Measurements from ENCODE around the gene GAS2L3. TPM values are rescaled to one million over a fixed set of nuclear protein-coding genes. Genes with fewer than 3 reads are reported as not detected.

The GAS2L3 gene
- total RNA-seq, 1 experiment from 2014 or later = 11.7 TPM

DNA sequence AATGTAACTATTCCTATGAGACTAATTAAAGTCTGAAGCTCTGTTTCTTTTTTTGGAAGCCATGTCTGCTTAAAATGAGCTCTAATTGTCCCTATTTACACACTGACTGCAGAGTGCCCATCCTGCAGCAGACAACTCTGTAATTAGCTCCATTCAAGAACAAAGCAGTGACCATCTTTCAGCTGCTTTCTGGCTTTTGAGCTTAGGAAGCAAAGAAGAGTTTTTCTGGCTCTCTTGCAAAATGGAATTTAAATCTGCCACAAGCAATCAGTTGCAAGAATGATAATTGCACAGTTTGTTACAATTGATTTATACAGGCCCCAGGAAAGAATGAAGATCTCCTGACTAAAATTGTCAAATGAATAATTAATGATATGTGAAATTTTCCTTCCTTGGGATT, 83.4 kb downstream of the GAS2L3 start:
- Mint-ChIP-seq H3K4me3 (no peak overlapping the region), H3K9me3 (peaks cover 0 to 4% of the 10 kb centered on the region in 2 experiments; a peak in 1 of 5 replicates), H3K4me1 (peaks cover 10% of the 10 kb centered on the region in 2 experiments), H3K36me3 (ENCODE audit: insufficient read depth in 1 of 3, low read depth in 3 of 3) (peaks cover 0 to 6% (median 0%) of the 10 kb centered on the region in 3 experiments; a peak in 1 of 7 replicates), H3K27ac (no peak overlapping the region), H3K27me3 (ENCODE audit: low read depth) (peaks cover 9% of the 10 kb centered on the region)
- no peak overlapping the region for H2BK12ac ChIP-seq (ENCODE audit: insufficient read length, low read depth, low read length)
- H3K4me2 ChIP-seq (ENCODE audit: insufficient read depth, insufficient read length, low read length) = no peak overlapping the region
- no peaks in the 10 kb centered on the region for H3K79me1 ChIP-seq (ENCODE audit: insufficient read depth, low read depth, low read length, poor library complexity, severe bottlenecking)
- H4K5ac ChIP-seq (ENCODE audit: insufficient read length, low read depth, low read length) = no peak overlapping the region
- no peak overlapping the region for H3K18ac ChIP-seq (ENCODE audit: insufficient read length, low read depth, low read length)
- H3K27ac ChIP-seq (ENCODE audit: insufficient read length, low read depth, low read length) = no peak overlapping the region
- no peak overlapping the region for H2BK120ac ChIP-seq (ENCODE audit: low read depth, low read length, poor library complexity, severe bottlenecking)
- H2AFZ ChIP-seq (ENCODE audit: low read length) = no peak overlapping the region
- no peak overlapping the region for H3K56ac ChIP-seq (ENCODE audit: insufficient read length, low read depth, low read length)
- H2BK5ac ChIP-seq (ENCODE audit: insufficient read length, low read length) = no peak overlapping the region
- no peak overlapping the region for H3K23ac ChIP-seq (ENCODE audit: insufficient read length, low read depth, low read length)
- no peaks in the 10 kb centered on the region for H3K27me3 ChIP-seq (ENCODE audit: insufficient read depth, low read length)
- H3K14ac ChIP-seq (ENCODE audit: insufficient read depth, low read length) = no peak overlapping the region
- no peak overlapping the region for H4K8ac ChIP-seq (replicated peaks; ENCODE audit: insufficient read length, low read depth, low read length)
- H3K4me1 ChIP-seq (ENCODE audit: insufficient read depth, low read length) = peaks cover 3% of the 10 kb centered on the region; the same call in 1 of the 2 replicates
- H2BK15ac ChIP-seq (ENCODE audit: low read depth, low read length) = no peak overlapping the region
- TF ChIP-seq, protein P1, sequence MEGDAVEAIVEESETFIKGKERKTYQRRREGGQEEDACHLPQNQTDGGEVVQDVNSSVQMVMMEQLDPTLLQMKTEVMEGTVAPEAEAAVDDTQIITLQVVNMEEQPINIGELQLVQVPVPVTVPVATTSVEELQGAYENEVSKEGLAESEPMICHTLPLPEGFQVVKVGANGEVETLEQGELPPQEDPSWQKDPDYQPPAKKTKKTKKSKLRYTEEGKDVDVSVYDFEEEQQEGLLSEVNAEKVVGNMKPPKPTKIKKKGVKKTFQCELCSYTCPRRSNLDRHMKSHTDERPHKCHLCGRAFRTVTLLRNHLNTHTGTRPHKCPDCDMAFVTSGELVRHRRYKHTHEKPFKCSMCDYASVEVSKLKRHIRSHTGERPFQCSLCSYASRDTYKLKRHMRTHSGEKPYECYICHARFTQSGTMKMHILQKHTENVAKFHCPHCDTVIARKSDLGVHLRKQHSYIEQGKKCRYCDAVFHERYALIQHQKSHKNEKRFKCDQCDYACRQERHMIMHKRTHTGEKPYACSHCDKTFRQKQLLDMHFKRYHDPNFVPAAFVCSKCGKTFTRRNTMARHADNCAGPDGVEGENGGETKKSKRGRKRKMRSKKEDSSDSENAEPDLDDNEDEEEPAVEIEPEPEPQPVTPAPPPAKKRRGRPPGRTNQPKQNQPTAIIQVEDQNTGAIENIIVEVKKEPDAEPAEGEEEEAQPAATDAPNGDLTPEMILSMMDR (conservative IDR thresholded peaks at IDR 0.05) = no peak
- H3K79me2 ChIP-seq (ENCODE audit: insufficient read depth, low read length) = no peaks in the 10 kb centered on the region
- H4K91ac ChIP-seq (ENCODE audit: insufficient read length, low read depth, low read length) = no peak overlapping the region
- no peak overlapping the region for H3T11ph ChIP-seq (ENCODE audit: low read length)
- H3K4ac ChIP-seq (ENCODE audit: low read depth, low read length) = no peak overlapping the region
- no peak for DNase-seq
- H3K23me2 ChIP-seq (ENCODE audit: insufficient read length, low read depth, low read length, poor library complexity, severe bottlenecking) = no peaks in the 10 kb centered on the region
- H3K9ac ChIP-seq (ENCODE audit: extremely low read depth, insufficient read length, low read length) = no peak overlapping the region
- no peaks in the 10 kb centered on the region for H3K9me3 ChIP-seq (ENCODE audit: control insufficient read depth, low read depth, low read length)
- H2BK20ac ChIP-seq (ENCODE audit: low read depth, low read length, poor library complexity, severe bottlenecking) = no peak overlapping the region
- no peak overlapping the region for H2AK5ac ChIP-seq (ENCODE audit: insufficient read length, low read length)
- H4K20me1 ChIP-seq (ENCODE audit: control insufficient read depth, insufficient read depth, insufficient read length) = no peaks in the 10 kb centered on the region

Measured in H9 (cell line).